ENCODE measurements around the gene NAGK.

The NAGK gene

GRCh38 chr2:71063216-71063615, 5.2 kb upstream of the NAGK start:
- TF ChIP-seq ZNF274 (IDR thresholded peaks at IDR 0.05; ENCODE audit: low read depth, low read length): no peak
- no peak overlapping the region for H3K4me3 ChIP-seq (ENCODE audit: low read length)

- no peak for TF ChIP-seq ZNF274 (IDR thresholded peaks at IDR 0.05; ENCODE audit: low read depth, low read length)
- peak overlapping the region; percentile 3; the same call in 1 of the 2 replicates for H3K4me3 ChIP-seq (ENCODE audit: low read length)
Measured at GRCh38 chr2:71064110-71064611, 4.3 kb upstream of the NAGK start.

- TF ChIP-seq ZNF274 (IDR thresholded peaks at IDR 0.05; ENCODE audit: low read depth, low read length): no peak
Measured at GRCh38 chr2:71064754-71065621, 3.5 kb upstream of the NAGK start.

DNA sequence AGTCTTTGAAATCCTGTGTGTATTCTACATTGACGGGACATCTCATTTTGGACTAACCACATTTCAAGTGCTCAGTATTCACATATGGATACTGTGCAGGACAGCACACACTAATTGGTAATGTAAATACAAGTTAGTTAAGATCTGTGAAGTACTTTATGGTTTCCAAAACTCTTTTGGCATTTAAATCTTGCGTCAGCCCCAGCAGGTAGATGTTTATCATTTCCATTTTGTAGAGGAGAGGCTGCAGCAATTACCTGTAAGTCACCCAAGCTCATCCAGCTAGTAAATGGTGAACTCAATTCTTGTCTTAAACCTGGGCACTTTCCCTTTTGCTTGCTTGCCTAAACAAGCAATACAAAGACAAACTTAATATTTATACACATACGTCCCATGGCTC, 1.6 kb upstream of the NAGK start:
- no peak overlapping the region for H3K4me3 ChIP-seq (ENCODE audit: low read length)

More at GRCh38 chr2:71064754-71065621, 3.5 kb upstream of the NAGK start:
- peak overlapping the region; percentile 3; the same call in 1 of the 2 replicates for H3K4me3 ChIP-seq (ENCODE audit: low read length)

DNA sequence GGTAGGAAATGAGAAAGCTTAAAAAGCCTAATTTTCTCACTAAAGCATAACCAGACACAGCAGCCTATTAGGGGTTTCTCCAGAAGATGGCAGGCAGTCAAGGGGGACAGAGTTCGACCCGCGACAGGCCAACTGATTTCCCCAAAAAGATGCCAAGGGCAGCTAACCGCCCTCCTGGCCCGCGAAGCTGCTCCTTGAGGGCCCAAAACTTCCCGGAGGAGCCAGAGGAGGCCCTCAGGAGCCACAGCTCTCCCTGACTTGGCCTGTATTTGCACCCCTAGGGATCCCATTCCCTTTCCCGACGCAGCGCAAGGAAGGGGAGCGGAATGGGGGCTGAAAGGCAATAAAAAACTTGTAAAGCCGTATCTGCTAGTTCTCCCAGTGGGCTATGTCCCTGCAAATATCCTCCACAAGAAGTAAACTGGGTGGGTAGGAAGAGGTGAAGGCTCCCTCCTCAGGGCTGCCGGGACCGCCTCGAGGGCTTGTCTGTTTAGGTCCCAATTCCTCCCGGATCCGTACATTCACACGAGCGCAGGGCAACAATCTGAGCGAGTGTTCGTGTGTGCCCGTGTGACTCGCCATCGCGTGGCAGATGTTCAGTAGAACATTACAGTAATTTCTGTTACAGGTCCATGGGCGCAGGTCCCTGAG, 756 bp upstream of the NAGK start:
- no peak for TF ChIP-seq ZNF274 (IDR thresholded peaks at IDR 0.05; ENCODE audit: low read depth, low read length)
- peak overlapping the region; percentile 92 for H3K4me3 ChIP-seq (ENCODE audit: low read length)

More for the DNA sequence above, 1.6 kb upstream of the NAGK start:
- no peak for TF ChIP-seq ZNF274 (IDR thresholded peaks at IDR 0.05; ENCODE audit: low read depth, low read length)

GRCh38 chr2:71069376-71069775, 928 bp downstream of the NAGK start:
- H3K4me3 ChIP-seq (ENCODE audit: low read length): peak overlapping the region; percentile 92
- TF ChIP-seq ZNF274 (IDR thresholded peaks at IDR 0.05; ENCODE audit: low read depth, low read length): no peak

DNA sequence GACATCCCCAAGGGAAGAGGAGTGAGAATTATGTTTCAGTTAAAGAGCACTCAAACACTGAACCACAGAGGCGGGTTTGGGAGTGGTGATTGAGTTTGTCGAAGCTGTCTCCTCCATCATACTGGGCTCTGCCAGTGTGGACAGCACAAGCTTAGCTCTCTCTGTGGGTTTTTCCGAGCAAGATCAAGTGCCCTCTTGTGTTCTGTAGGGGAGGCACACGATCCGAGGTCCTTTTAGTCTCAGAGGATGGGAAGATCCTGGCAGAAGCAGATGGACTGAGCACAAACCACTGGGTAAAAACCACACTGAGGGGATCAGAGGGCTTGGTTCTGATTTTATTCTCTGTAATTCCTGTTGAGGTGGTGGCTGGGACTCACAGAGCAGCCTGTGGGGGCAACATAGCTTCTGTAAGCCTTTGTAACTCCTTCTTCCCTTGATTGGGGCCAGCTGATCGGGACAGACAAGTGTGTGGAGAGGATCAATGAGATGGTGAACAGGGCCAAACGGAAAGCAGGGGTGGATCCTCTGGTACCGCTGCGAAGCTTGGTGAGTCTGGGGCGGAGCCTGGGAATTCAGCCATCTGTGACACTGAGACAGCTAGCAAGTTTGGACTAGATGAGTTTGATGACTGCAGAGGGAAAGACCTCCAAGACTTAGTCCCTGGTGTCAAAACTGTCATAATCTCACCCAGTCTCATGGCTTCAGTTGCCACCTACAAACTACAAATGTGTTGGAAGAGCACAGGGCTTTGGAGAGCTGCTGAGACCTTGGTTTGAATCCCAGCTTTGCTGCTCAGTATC, 2.0 kb downstream of the NAGK start:
- H3K4me3 ChIP-seq (ENCODE audit: low read length): peak overlapping the region; percentile 92; the same call in 1 of the 2 replicates
- no peak for TF ChIP-seq ZNF274 (IDR thresholded peaks at IDR 0.05; ENCODE audit: low read depth, low read length)

GRCh38 chr2:71071681-71072398, 3.4 kb downstream of the NAGK start:
- TF ChIP-seq ZNF274 (IDR thresholded peaks at IDR 0.05; ENCODE audit: low read depth, low read length): no peak
- peak overlapping the region; percentile 92; the same call in 1 of the 2 replicates for H3K4me3 ChIP-seq (ENCODE audit: low read length)

GRCh38 chr2:71072492-71072891, 4.0 kb downstream of the NAGK start:
- H3K4me3 ChIP-seq (ENCODE audit: low read length): peak overlapping the region; percentile 49; the same call in 1 of the 2 replicates
- no peak for TF ChIP-seq ZNF274 (IDR thresholded peaks at IDR 0.05; ENCODE audit: low read depth, low read length)

GRCh38 chr2:71073475-71073874, 5.0 kb downstream of the NAGK start:
- no peak overlapping the region for H3K4me3 ChIP-seq (ENCODE audit: low read length)

DNA sequence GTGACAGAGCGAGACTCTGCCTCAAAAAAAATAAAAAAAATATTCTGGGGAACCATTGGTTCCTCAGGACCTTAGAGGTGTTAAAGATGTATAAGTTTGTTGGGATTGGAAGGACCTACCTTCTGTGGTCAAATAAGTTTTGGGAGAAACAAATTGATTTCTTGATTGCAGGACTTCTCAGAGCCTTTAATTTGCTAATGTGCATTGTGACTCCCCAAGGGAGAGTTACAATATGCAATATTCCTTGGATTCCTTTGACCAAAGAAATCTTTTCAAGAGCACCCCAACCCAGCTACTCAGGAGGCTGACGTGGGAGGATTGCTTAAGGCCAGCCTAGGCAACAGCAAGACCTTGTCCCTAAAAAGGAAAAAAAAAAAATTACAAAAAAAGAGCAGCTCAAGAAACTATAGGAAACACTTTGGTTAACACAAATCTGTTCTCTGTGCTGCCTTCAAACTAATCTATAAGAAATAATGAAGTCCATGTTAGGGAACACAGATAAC, 6.5 kb downstream of the NAGK start:
- no peak for TF ChIP-seq ZNF274 (IDR thresholded peaks at IDR 0.05; ENCODE audit: low read depth, low read length)
- no peak overlapping the region for H3K4me3 ChIP-seq (ENCODE audit: low read length)

More at GRCh38 chr2:71073475-71073874, 5.0 kb downstream of the NAGK start:
- TF ChIP-seq ZNF274 (IDR thresholded peaks at IDR 0.05; ENCODE audit: low read depth, low read length): no peak

GRCh38 chr2:71078624-71079023, 10.2 kb downstream of the NAGK start:
- H3K4me3 ChIP-seq (ENCODE audit: low read length): no peak overlapping the region
- no peak for TF ChIP-seq ZNF274 (IDR thresholded peaks at IDR 0.05; ENCODE audit: low read depth, low read length)
